Loucy (cell line): ENCODE results near the gene PDK2.

Experiments
- H2AFZ ChIP-seq: fragments of 200-600 bp; sonication (generic); 2 replicates; pipeline ENCODE4 v1.6.0; 2016; ENCODE audit warnings: antibody characterized with exemption, mild to moderate bottlenecking, low read length, moderate library complexity
- H3F3A ChIP-seq: fragments of 200-600 bp; 2 replicates; pipeline ENCODE4 v1.6.0; 2016; ENCODE audit warnings: antibody characterized with exemption, low read depth, mild to moderate bottlenecking
- H3K27me3 ChIP-seq: fragments of 200-600 bp; sonication (generic); 2 replicates; pipeline ENCODE4 v1.6.1; 2014; ENCODE audit warnings: low read length, mild to moderate bottlenecking; ENCODE audit not compliant: insufficient read depth, poor library complexity, severe bottlenecking
- H3K36me3 ChIP-seq: fragments of 200-600 bp; sonication (generic); 2 replicates; pipeline ENCODE4 v1.6.1; 2016; ENCODE audit warnings: low read length; ENCODE audit not compliant: insufficient read depth
- H3K4me1 ChIP-seq: fragments of 200-600 bp; sonication (generic); 2 replicates; pipeline ENCODE4 v1.5.1; 2014; ENCODE audit warnings: low read length, mild to moderate bottlenecking; ENCODE audit not compliant: insufficient read depth, poor library complexity, severe bottlenecking
- H3K4me2 ChIP-seq: fragments of 200-600 bp; sonication (generic); 2 replicates; pipeline ENCODE4 v1.6.0; 2014; ENCODE audit warnings: antibody characterized with exemption, low read length, low read depth, mild to moderate bottlenecking; ENCODE audit not compliant: poor library complexity, severe bottlenecking
- H3K4me3 ChIP-seq: fragments of 200-600 bp; sonication (generic); 2 replicates; pipeline ENCODE4 v1.5.1; 2014; ENCODE audit warnings: low read length, mild to moderate bottlenecking, mixed read lengths; ENCODE audit not compliant: poor library complexity, severe bottlenecking
- H3K79me2 ChIP-seq: fragments of 200-600 bp; sonication (generic); 2 replicates; pipeline ENCODE4 v1.6.1; 2014; ENCODE audit warnings: low read length; ENCODE audit not compliant: insufficient read depth
- H3K9ac ChIP-seq: fragments of 200-600 bp; sonication (generic); 2 replicates; pipeline ENCODE4 v1.6.0; 2014; ENCODE audit warnings: mild to moderate bottlenecking, low read depth, low read length, moderate library complexity; ENCODE audit not compliant: poor library complexity, severe bottlenecking
- H3K9me2 ChIP-seq: fragments of 200-600 bp; sonication (generic); replicated peaks from 2 replicates; pipeline ENCODE4 v1.6.1; 2016; ENCODE audit warnings: low read depth, low read length, mixed read lengths
- H3K9me3 ChIP-seq: fragments of 200-600 bp; sonication (generic); 2 replicates; pipeline ENCODE4 v1.6.1; 2014; ENCODE audit warnings: mild to moderate bottlenecking, antibody characterized with exemption, low read length, low read depth; ENCODE audit not compliant: insufficient read depth
- H4K20me1 ChIP-seq: fragments of 200-600 bp; sonication (generic); 2 replicates; pipeline ENCODE4 v1.6.0; 2014; ENCODE audit warnings: antibody characterized with exemption, low read length, mild to moderate bottlenecking; ENCODE audit not compliant: insufficient read depth, poor library complexity, severe bottlenecking
- EZH2phosphoT487 ChIP-seq: fragments of 200-600 bp; IDR thresholded peaks from 2 replicates; pipeline ENCODE4 v1.6.1; 2018; ENCODE audit warnings: antibody characterized with exemption, mild to moderate bottlenecking, moderate library complexity, borderline replicate concordance
- TF ChIP-seq, protein P1 (sequence below): fragments of 200-600 bp; sonication (generic); conservative IDR thresholded peaks from 2 replicates; pipeline ENCODE4 v1.5.1; 2014; ENCODE audit warnings: mild to moderate bottlenecking, antibody characterized with exemption, low read length

The PDK2 gene

GRCh38 chr17:50070908-50071680 is 24.1 kb upstream of the PDK2 start:
- no peak overlapping the region for H3K4me3 ChIP-seq
- H3K4me1 ChIP-seq, result no peaks in the 10 kb centered on the region
- H3F3A ChIP-seq, result no peaks in the 10 kb centered on the region
- H3K79me2 ChIP-seq, result no peaks in the 10 kb centered on the region
- H3K9me2 ChIP-seq, result no peaks in the 10 kb centered on the region
- H3K9ac ChIP-seq, result no peak overlapping the region
- H3K9me3 ChIP-seq, result no peaks in the 10 kb centered on the region
- no peaks in the 10 kb centered on the region for H3K36me3 ChIP-seq
- H4K20me1 ChIP-seq, result no peaks in the 10 kb centered on the region
- no peaks in the 10 kb centered on the region for H3K27me3 ChIP-seq
- no peak overlapping the region for H2AFZ ChIP-seq
- no peak overlapping the region for H3K4me2 ChIP-seq
- TF ChIP-seq, protein P1, sequence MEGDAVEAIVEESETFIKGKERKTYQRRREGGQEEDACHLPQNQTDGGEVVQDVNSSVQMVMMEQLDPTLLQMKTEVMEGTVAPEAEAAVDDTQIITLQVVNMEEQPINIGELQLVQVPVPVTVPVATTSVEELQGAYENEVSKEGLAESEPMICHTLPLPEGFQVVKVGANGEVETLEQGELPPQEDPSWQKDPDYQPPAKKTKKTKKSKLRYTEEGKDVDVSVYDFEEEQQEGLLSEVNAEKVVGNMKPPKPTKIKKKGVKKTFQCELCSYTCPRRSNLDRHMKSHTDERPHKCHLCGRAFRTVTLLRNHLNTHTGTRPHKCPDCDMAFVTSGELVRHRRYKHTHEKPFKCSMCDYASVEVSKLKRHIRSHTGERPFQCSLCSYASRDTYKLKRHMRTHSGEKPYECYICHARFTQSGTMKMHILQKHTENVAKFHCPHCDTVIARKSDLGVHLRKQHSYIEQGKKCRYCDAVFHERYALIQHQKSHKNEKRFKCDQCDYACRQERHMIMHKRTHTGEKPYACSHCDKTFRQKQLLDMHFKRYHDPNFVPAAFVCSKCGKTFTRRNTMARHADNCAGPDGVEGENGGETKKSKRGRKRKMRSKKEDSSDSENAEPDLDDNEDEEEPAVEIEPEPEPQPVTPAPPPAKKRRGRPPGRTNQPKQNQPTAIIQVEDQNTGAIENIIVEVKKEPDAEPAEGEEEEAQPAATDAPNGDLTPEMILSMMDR, result no peak
- no peak for TF ChIP-seq EZH2phosphoT487

GRCh38 chr17:50071692-50072091 is 23.5 kb upstream of the PDK2 start:
- Histone ChIP-seq H3F3A (no peaks in the 10 kb centered on the region), H3K79me2 (no peaks in the 10 kb centered on the region), H3K4me3 (no peak overlapping the region), H3K9me2 (no peaks in the 10 kb centered on the region), H3K36me3 (no peaks in the 10 kb centered on the region), H3K4me1 (no peaks in the 10 kb centered on the region), H3K4me2 (no peak overlapping the region), H3K27me3 (no peaks in the 10 kb centered on the region), H2AFZ (no peak overlapping the region), H4K20me1 (no peaks in the 10 kb centered on the region), H3K9ac (no peak overlapping the region), H3K9me3 (no peaks in the 10 kb centered on the region)
- TF ChIP-seq EZH2phosphoT487, result no peak
- TF ChIP-seq, protein P1, result no peak

DNA sequence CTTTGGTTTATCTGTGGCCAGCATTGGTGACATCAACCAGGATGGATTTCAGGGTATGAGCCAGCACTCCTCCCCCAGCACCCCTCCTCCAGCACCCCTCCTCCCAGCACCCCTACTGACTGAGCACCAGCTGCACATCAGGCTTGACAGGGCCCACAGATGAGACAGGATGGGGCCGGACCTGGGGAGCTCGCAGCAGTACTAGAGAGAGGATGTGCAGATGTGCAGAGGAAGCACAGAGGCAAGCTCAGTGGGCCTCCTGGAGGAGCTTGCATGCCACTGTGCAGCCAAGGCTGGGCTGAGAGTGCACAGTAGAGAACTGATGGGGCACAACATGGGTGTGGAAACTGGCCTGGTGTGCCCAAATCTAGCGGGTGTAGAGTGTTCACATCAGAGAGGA is 23.0 kb upstream of the PDK2 start:
- Histone ChIP-seq H3K36me3 (no peaks in the 10 kb centered on the region), H2AFZ (no peak overlapping the region), H3K9me3 (no peaks in the 10 kb centered on the region)

More for the DNA sequence above, 23.0 kb upstream of the PDK2 start:
- no peaks in the 10 kb centered on the region for H3F3A ChIP-seq
- no peak overlapping the region for H3K4me3 ChIP-seq
- no peaks in the 10 kb centered on the region for H3K79me2 ChIP-seq
- no peak overlapping the region for H3K4me2 ChIP-seq
- no peaks in the 10 kb centered on the region for H3K4me1 ChIP-seq
- H3K9me2 ChIP-seq, result no peaks in the 10 kb centered on the region
- H3K9ac ChIP-seq, result no peak overlapping the region
- TF ChIP-seq EZH2phosphoT487, result no peak
- TF ChIP-seq, protein P1, result no peak
- no peaks in the 10 kb centered on the region for H3K27me3 ChIP-seq
- H4K20me1 ChIP-seq, result no peaks in the 10 kb centered on the region
